PC-3 (cell line): ENCODE data around the gene NPSR1. TPM values are rescaled to one million over a fixed set of nuclear protein-coding genes. Genes with fewer than 3 reads are reported as not detected.

Experiments used
- ATAC-seq: fragments of 200-7000 bp; cut with Tn5 transposase; 2 replicates; pipeline ENCODE4 v1.9.1; 2020; ENCODE audit warnings: mild to moderate bottlenecking, moderate library complexity
- Bru-seq: library from RNA; stranded (reverse); fragments of 400-500 nt; gene quantifications from one replicate; lab custom pipeline; 2021; lab: Mats Ljungman, UMichigan
- BruChase-seq, 2 experiments: library from RNA; stranded (reverse); fragments of 400-500 nt; gene quantifications; one replicate each; lab custom pipeline; 2021; lab: Mats Ljungman, UMichigan
- BruUV-seq: library from RNA; stranded (reverse); fragments of 400-500 nt; replicated peaks from 2 replicates; lab custom pipeline; 2021; lab: Mats Ljungman, UMichigan
- CTCF ChIA-PET: fragments of 300-600 bp; sonication (Branson Sonifier 250); formaldehyde crosslinking; loops from one replicate; lab custom pipeline; 2022; ENCODE audit warnings: antibody characterized with exemption; lab: Charles Lee
- POLR2A ChIA-PET: fragments of 300-600 bp; sonication (Branson Sonifier 250); formaldehyde crosslinking; loops from one replicate; lab custom pipeline; 2022; ENCODE audit warnings: antibody characterized with exemption; ENCODE audit not compliant: unreplicated experiment; lab: Charles Lee
- DNase-seq: peaks from one replicate; pipeline ENCODE4 v3.0.0-alpha.2; 2015
- H2AFZ ChIP-seq: fragments of 300-600 bp; sonication (generic); 2 replicates; pipeline ENCODE4 v1.6.0; 2016; ENCODE audit warnings: antibody characterized with exemption, low read length
- H3F3A ChIP-seq: fragments of 300-600 bp; sonication (generic); one replicate; pipeline ENCODE4 v1.6.0; 2017; ENCODE audit warnings: antibody characterized with exemption, low read length, control low read depth, mild to moderate bottlenecking; ENCODE audit not compliant: unreplicated experiment
- H3K27ac ChIP-seq: fragments of 300-600 bp; sonication (generic); 2 replicates; pipeline ENCODE4 v1.5.1; 2016; ENCODE audit warnings: mild to moderate bottlenecking, low read length
- H3K27me3 ChIP-seq: fragments of 300-600 bp; sonication (generic); 2 replicates; pipeline ENCODE4 v1.6.1; 2016; ENCODE audit warnings: low read length, mixed read lengths
- H3K36me3 ChIP-seq: fragments of 300-600 bp; sonication (generic); 2 replicates; pipeline ENCODE4 v1.6.1; 2016; ENCODE audit warnings: low read depth, mixed run types, low read length, mixed read lengths
- H3K4me1 ChIP-seq: fragments of 300-600 bp; sonication (generic); 2 replicates; pipeline ENCODE4 v1.5.1; 2016; ENCODE audit warnings: low read length; ENCODE audit not compliant: insufficient read depth
- H3K4me2 ChIP-seq: fragments of 300-600 bp; sonication (generic); 2 replicates; pipeline ENCODE4 v1.6.0; 2016; ENCODE audit warnings: low read length
- H3K4me3 ChIP-seq: fragments of 300-600 bp; sonication (generic); 2 replicates; pipeline ENCODE4 v1.5.1; 2016; ENCODE audit warnings: mild to moderate bottlenecking, low read length, mixed read lengths
- H3K79me2 ChIP-seq: fragments of 300-600 bp; sonication (generic); 2 replicates; pipeline ENCODE4 v1.6.1; 2017; ENCODE audit warnings: low read length, mixed read lengths
- H3K9ac ChIP-seq: fragments of 300-600 bp; sonication (generic); 2 replicates; pipeline ENCODE4 v1.6.0; 2016; ENCODE audit warnings: mild to moderate bottlenecking, low read length
- H3K9me2 ChIP-seq: fragments of 300-600 bp; sonication (generic); replicated peaks from 2 replicates; pipeline ENCODE4 v1.6.1; 2016; ENCODE audit warnings: mixed run types, low read length, mixed read lengths
- H3K9me3 ChIP-seq: fragments of 300-600 bp; sonication (generic); 2 replicates; pipeline ENCODE4 v1.6.1; 2016; ENCODE audit warnings: low read length, mixed read lengths
- H4K20me1 ChIP-seq: fragments of 300-600 bp; sonication (generic); 2 replicates; pipeline ENCODE4 v1.6.1; 2016; ENCODE audit warnings: low read length, mixed read lengths
- CTCF ChIP-seq: fragments of 300-600 bp; sonication (generic); conservative IDR thresholded peaks from 2 replicates; pipeline ENCODE4 v1.5.1; 2017; ENCODE audit warnings: antibody characterized with exemption, low read depth, mild to moderate bottlenecking, low read length
- EZH2 ChIP-seq: fragments of 300-600 bp; sonication (generic); IDR thresholded peaks from one replicate; pipeline ENCODE4 v1.6.1; 2017; ENCODE audit warnings: antibody characterized with exemption, mild to moderate bottlenecking, low read length; ENCODE audit not compliant: unreplicated experiment
- EZH2phosphoT487 ChIP-seq: fragments of 300-600 bp; sonication (generic); IDR thresholded peaks from 2 replicates; pipeline ENCODE4 v1.6.1; 2018; ENCODE audit warnings: mild to moderate bottlenecking, antibody characterized with exemption, low read length, borderline replicate concordance
- intact Hi-C: fragments of 100-400 bp; cut with micrococcal nuclease; formaldehyde crosslinking; loops from 2 replicates; pipeline ENCODE4 v1.9.0; 2023
- long read RNA-seq: library from polyadenylated mRNA; unstranded; transcript quantifications from one replicate; pipeline ENCODE4 v2.0.0, GENCODE V29; 2021; ENCODE audit not compliant: unreplicated experiment
- total RNA-seq: library from RNA; depleted of rRNA; stranded (reverse); fragments of >200 nt; gene quantifications from 2 replicates; pipeline ENCODE4 v1.2.3, GENCODE V29; 2014; rRNA removed

The NPSR1 gene, protein sequence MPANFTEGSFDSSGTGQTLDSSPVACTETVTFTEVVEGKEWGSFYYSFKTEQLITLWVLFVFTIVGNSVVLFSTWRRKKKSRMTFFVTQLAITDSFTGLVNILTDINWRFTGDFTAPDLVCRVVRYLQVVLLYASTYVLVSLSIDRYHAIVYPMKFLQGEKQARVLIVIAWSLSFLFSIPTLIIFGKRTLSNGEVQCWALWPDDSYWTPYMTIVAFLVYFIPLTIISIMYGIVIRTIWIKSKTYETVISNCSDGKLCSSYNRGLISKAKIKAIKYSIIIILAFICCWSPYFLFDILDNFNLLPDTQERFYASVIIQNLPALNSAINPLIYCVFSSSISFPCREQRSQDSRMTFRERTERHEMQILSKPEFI
- total RNA-seq (not detected in 2 replicates), Bru-seq, nascent RNA (not detected), BruChase-seq, experiment 1, labeled RNA remaining after a 6-hour chase (not detected), BruChase-seq, experiment 2, labeled RNA remaining after a 2-hour chase (percentile 0 among the genes with signal in this experiment)
- long read RNA-seq = 0 reads

- intact Hi-C loops = no loop called here
- BruUV-seq = no TSS peak
- H3K9me2 ChIP-seq = no peaks in the 10 kb centered on the region
- H3K4me2 ChIP-seq = no peak within 1 kb of the TSS
- no peak for DNase-seq
- H3K4me1 ChIP-seq = no peaks in the 10 kb centered on the region; the same call in 1 of the 2 replicates
- TF ChIP-seq EZH2 (no peak), EZH2phosphoT487 (no peak), CTCF (no peak)
- H3K4me3 ChIP-seq = no peak within 1 kb of the TSS
- ChIA-PET CTCF (no interaction called here), POLR2A (no interaction called here)
- no peak within 1 kb of the TSS for H3K9ac ChIP-seq
- ATAC-seq = no peak
- no peaks in the 10 kb centered on the region for H3K79me2 ChIP-seq
- H3F3A ChIP-seq = no peaks in the 10 kb centered on the region
- H4K20me1 ChIP-seq = no peaks in the 10 kb centered on the region
- H3K36me3 ChIP-seq = no peaks in the 10 kb centered on the region
- H3K27ac ChIP-seq = no peak within 1 kb of the TSS
- no peaks in the 10 kb centered on the region for H3K9me3 ChIP-seq
- no peak within 1 kb of the TSS for H2AFZ ChIP-seq
- H3K27me3 ChIP-seq = peaks cover 26% of the 10 kb centered on the region
Measured at GRCh38 chr7:34657632-34658268, at the start of gene NPSR1. Gene NPSR1 (plus strand): TSS chr7:34658218. CDS start chr7:34658413, 195 bp downstream.

DNA sequence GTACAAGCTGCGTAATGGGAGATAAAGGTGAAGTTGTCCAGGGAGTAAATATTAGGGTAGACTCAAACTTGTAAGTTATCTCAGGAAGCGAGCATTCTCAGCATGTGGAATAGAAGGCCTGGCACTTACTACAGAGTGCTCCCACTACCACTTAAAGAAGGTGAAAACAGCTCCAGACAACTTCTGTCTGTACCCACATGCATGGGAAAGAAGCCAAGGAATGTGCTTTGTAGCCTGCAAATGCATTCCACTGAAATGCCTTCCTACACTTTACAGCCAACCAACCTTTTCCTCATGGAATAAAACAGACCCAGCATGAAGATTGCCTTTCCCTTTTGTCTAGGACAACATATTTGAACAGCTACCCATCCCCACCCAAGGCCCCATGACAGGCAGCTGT is 45.4 kb upstream of the NPSR1 start:
- CTCF ChIA-PET = no interaction called here
- no peaks in the 10 kb centered on the region for H3K27me3 ChIP-seq

More for the DNA sequence above, 45.4 kb upstream of the NPSR1 start:
- no peaks in the 10 kb centered on the region for H3K79me2 ChIP-seq
- no peak overlapping the region for H2AFZ ChIP-seq
- no peak overlapping the region for H3K4me3 ChIP-seq
- H3K4me1 ChIP-seq = no peaks in the 10 kb centered on the region
- H3K36me3 ChIP-seq = no peaks in the 10 kb centered on the region
- no peaks in the 10 kb centered on the region for H3K9me2 ChIP-seq
- ATAC-seq (no peak), DNase-seq (no peak)
- POLR2A ChIA-PET = no interaction called here
- no peaks in the 10 kb centered on the region for H4K20me1 ChIP-seq
- BruUV-seq = no TSS peak
- H3K9me3 ChIP-seq = no peaks in the 10 kb centered on the region
- H3F3A ChIP-seq = no peaks in the 10 kb centered on the region
- no peak overlapping the region for H3K27ac ChIP-seq
- H3K9ac ChIP-seq = no peak overlapping the region
- intact Hi-C loops = no loop called here
- no peak overlapping the region for H3K4me2 ChIP-seq
- TF ChIP-seq EZH2phosphoT487 = no peak
- TF ChIP-seq EZH2 = no peak
- no peak for TF ChIP-seq CTCF
